ENCODE data around the gene NRROS. TPM values are rescaled to one million over a fixed set of nuclear protein-coding genes. Genes with fewer than 3 reads are reported as not detected.
A peak's percentile ranks its signal among the peaks of the same experiment; 100 is the strongest.

Gene NRROS
- total and polyA plus RNA-seq, 4 experiments from 2014 or later: 4.6 to 20.0 (median 11.9) TPM

GRCh38 chr3:196699749-196700148 is 60.3 kb downstream of the NRROS start:
- Histone ChIP-seq H3K27ac (ENCODE audit: low read depth, low read length) (no peak overlapping the region), H3K36me3 (ENCODE audit: insufficient read depth, low read length) (no peaks in the 10 kb centered on the region), H3K9me3 (ENCODE audit: control insufficient read depth in 1 of 2, low read length in 2 of 2) (no peaks in the 10 kb centered on the region), H3K27me3 (ENCODE audit: insufficient read depth, low read length) (no peaks in the 10 kb centered on the region), H3K4me1 (ENCODE audit: insufficient read depth, low read length) (peaks cover 5% of the 10 kb centered on the region), H3K4me3 (ENCODE audit: low read length in 2 of 2) (no peak overlapping the region)
- peak overlapping the region in 1 of 7 donors; percentile 42 for H3K27ac Mint-ChIP-seq
- POLR2A ChIA-PET (ENCODE audit: partially characterized antibody): no interaction called here
- H3K9me3 Mint-ChIP-seq: no peaks in the 10 kb centered on the region
- intact Hi-C loops (cut with micrococcal nuclease): no loop called here
- CTCF ChIA-PET (ENCODE audit: partially characterized antibody): no interaction called here
- H3K27me3 Mint-ChIP-seq: peaks cover 0 to 1% of the 10 kb centered on the region in 2 donors
- no peaks in the 10 kb centered on the region for H3K4me1 Mint-ChIP-seq
- no peaks in the 10 kb centered on the region for H3K36me3 Mint-ChIP-seq
- DNase-seq: no peak
- H3K4me3 Mint-ChIP-seq: no peak overlapping the region

GRCh38 chr3:196700801-196701200 is 61.3 kb downstream of the NRROS start:
- Histone ChIP-seq H3K4me1 (ENCODE audit: insufficient read depth, low read length) (no peaks in the 10 kb centered on the region), H3K27me3 (ENCODE audit: insufficient read depth, low read length) (no peaks in the 10 kb centered on the region), H3K36me3 (ENCODE audit: insufficient read depth, low read length) (no peaks in the 10 kb centered on the region), H3K4me3 (ENCODE audit: low read length in 2 of 2) (no peak overlapping the region), H3K27ac (ENCODE audit: low read depth, low read length) (no peak overlapping the region), H3K9me3 (ENCODE audit: control insufficient read depth in 1 of 2, low read length in 2 of 2) (no peaks in the 10 kb centered on the region)
- Mint-ChIP-seq H3K27me3 (peaks cover 0 to 1% of the 10 kb centered on the region in 2 donors), H3K9me3 (no peaks in the 10 kb centered on the region), H3K4me1 (no peaks in the 10 kb centered on the region), H3K36me3 (no peaks in the 10 kb centered on the region), H3K27ac (no peak overlapping the region), H3K4me3 (no peak overlapping the region)
- intact Hi-C loops (cut with micrococcal nuclease): no loop called here
- POLR2A ChIA-PET (ENCODE audit: partially characterized antibody): no interaction called here
- no peak for DNase-seq
- CTCF ChIA-PET (ENCODE audit: partially characterized antibody): no interaction called here

DNA sequence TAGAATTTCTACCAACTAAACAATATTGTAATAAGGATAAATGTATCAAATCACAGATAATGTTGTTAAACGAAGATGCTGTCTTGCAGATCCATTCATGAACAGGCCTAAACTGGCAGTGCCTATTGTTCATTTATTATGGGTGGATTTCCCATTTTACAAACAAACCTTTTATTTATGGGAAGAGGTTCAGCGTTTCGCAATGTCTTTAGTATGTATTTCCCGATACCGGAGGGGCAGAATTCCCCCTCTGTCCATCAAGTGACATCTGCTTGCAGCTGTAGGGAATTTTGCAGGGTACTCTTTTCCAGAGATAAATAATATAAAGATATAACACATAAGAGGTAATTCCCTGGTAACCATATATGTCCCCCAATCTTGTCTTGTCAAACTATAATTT is 66.8 kb downstream of the NRROS start:
- ChIA-PET POLR2A (ENCODE audit: partially characterized antibody) (no interaction called here), CTCF (ENCODE audit: partially characterized antibody) (interaction anchor here (1.0 kb wide), 1 partner anchor 36 kb away, joined by 3 read pairs; no protein-coding TSS in a partner anchor)
- no peak overlapping the region for H3K4me3 Mint-ChIP-seq
- H3K27me3 Mint-ChIP-seq: peaks cover 0 to 1% of the 10 kb centered on the region in 2 donors
- no peak for DNase-seq
- no peaks in the 10 kb centered on the region for H3K9me3 ChIP-seq (ENCODE audit: control insufficient read depth in 1 of 2, low read length in 2 of 2)
- intact Hi-C loops (cut with micrococcal nuclease): no loop called here
- peaks cover 0 to 5% of the 10 kb centered on the region in 2 donors for H3K36me3 Mint-ChIP-seq
- no peaks in the 10 kb centered on the region for H3K27me3 ChIP-seq (ENCODE audit: insufficient read depth, low read length)
- H3K4me1 Mint-ChIP-seq: peaks cover 4 to 13% (median 8%) of the 10 kb centered on the region in 4 donors
- no peak overlapping the region for H3K27ac Mint-ChIP-seq
- no peak overlapping the region for H3K4me3 ChIP-seq (ENCODE audit: low read length in 2 of 2)
- no peak overlapping the region for H3K27ac ChIP-seq (ENCODE audit: low read depth, low read length)
- no peaks in the 10 kb centered on the region for H3K36me3 ChIP-seq (ENCODE audit: insufficient read depth, low read length)
- H3K9me3 Mint-ChIP-seq: no peaks in the 10 kb centered on the region
- peaks cover 6% of the 10 kb centered on the region for H3K4me1 ChIP-seq (ENCODE audit: insufficient read depth, low read length)

GRCh38 chr3:196706731-196707130 is 67.2 kb downstream of the NRROS start:
- H3K9me3 Mint-ChIP-seq: no peaks in the 10 kb centered on the region
- ChIA-PET CTCF (ENCODE audit: partially characterized antibody) (interaction anchor here (1.0 to 1.8 kb wide), 5 partner anchors 13 to 97 kb away, joined by 3 to 7 read pairs (median 4); no protein-coding TSS in a partner anchor), POLR2A (ENCODE audit: partially characterized antibody) (no interaction called here)
- Histone ChIP-seq H3K9me3 (ENCODE audit: control insufficient read depth in 1 of 2, low read length in 2 of 2) (no peaks in the 10 kb centered on the region), H3K4me1 (ENCODE audit: insufficient read depth, low read length) (peaks cover 10% of the 10 kb centered on the region), H3K27ac (ENCODE audit: low read depth, low read length) (no peak overlapping the region), H3K27me3 (ENCODE audit: insufficient read depth, low read length) (no peaks in the 10 kb centered on the region), H3K36me3 (ENCODE audit: insufficient read depth, low read length) (no peaks in the 10 kb centered on the region), H3K4me3 (ENCODE audit: low read length in 2 of 2) (no peak overlapping the region)
- H3K4me3 Mint-ChIP-seq: no peak overlapping the region
- peaks cover 0 to 1% of the 10 kb centered on the region in 2 donors for H3K27me3 Mint-ChIP-seq
- DNase-seq: no peak
- H3K4me1 Mint-ChIP-seq: peaks cover 7 to 17% (median 12%) of the 10 kb centered on the region in 4 donors
- peaks cover 2 to 5% of the 10 kb centered on the region in 2 donors for H3K36me3 Mint-ChIP-seq
- intact Hi-C loops (cut with micrococcal nuclease): no loop called here
- H3K27ac Mint-ChIP-seq: peak overlapping the region in 1 of 7 donors; percentile 11

DNA sequence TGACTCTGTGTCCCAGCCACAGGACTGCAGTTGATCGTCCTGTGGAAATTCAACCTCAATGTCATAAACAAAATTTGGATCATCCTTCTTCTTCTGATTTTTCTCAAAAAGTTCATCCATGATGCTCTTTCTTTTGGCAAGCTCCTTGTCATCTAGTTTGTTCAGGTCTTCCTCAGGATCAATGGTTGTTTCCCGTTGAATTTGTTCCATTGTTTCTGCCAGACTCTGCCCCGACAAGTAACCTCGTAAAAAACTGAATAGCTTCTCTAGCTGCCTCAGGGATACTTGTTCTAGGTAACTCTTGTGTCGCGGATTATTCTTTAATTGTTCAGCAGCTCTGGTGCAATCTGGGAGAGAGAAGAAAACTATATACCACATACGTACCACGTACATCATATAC is 68.1 kb downstream of the NRROS start:
- POLR2A ChIA-PET (ENCODE audit: partially characterized antibody): interaction anchor here (2.9 kb wide), 1 partner anchor 33 kb away, joined by 8 read pairs; the partner anchor contains the start of gene PAK2
- H3K4me3 Mint-ChIP-seq: no peak overlapping the region
- Histone ChIP-seq H3K4me3 (ENCODE audit: low read length in 2 of 2) (no peak overlapping the region), H3K9me3 (ENCODE audit: control insufficient read depth in 1 of 2, low read length in 2 of 2) (no peaks in the 10 kb centered on the region), H3K36me3 (ENCODE audit: insufficient read depth, low read length) (no peaks in the 10 kb centered on the region), H3K27ac (ENCODE audit: low read depth, low read length) (no peak overlapping the region), H3K27me3 (ENCODE audit: insufficient read depth, low read length) (no peaks in the 10 kb centered on the region), H3K4me1 (ENCODE audit: insufficient read depth, low read length) (peaks cover 10% of the 10 kb centered on the region)
- CTCF ChIA-PET (ENCODE audit: partially characterized antibody): interaction anchor here (1.0 to 1.8 kb wide), 7 partner anchors 14 to 169 kb away, joined by 3 to 7 read pairs (median 4); no protein-coding TSS in a partner anchor
- H3K9me3 Mint-ChIP-seq: no peaks in the 10 kb centered on the region
- peaks cover 4 to 5% of the 10 kb centered on the region in 2 donors for H3K36me3 Mint-ChIP-seq
- DNase-seq: no peak
- intact Hi-C loops (cut with micrococcal nuclease): no loop called here
- H3K27me3 Mint-ChIP-seq: peaks cover 0 to 1% of the 10 kb centered on the region in 2 donors
- H3K4me1 Mint-ChIP-seq: peaks cover 8 to 18% (median 14%) of the 10 kb centered on the region in 4 donors
- H3K27ac Mint-ChIP-seq: no peak overlapping the region

- CTCF ChIA-PET (ENCODE audit: partially characterized antibody): interaction anchor here (1.4 to 1.8 kb wide), 5 partner anchors 15 to 170 kb away, joined by 3 to 7 read pairs (median 4); no protein-coding TSS in a partner anchor
- Mint-ChIP-seq H3K36me3 (peaks cover 5 to 7% of the 10 kb centered on the region in 2 donors), H3K4me3 (no peak overlapping the region), H3K9me3 (no peaks in the 10 kb centered on the region), H3K4me1 (peaks cover 12 to 26% (median 20%) of the 10 kb centered on the region in 4 donors), H3K27ac (peak overlapping the region in 1 of 7 donors; percentile 29), H3K27me3 (no peaks in the 10 kb centered on the region)
- intact Hi-C loops (cut with micrococcal nuclease): no loop called here
- Histone ChIP-seq H3K4me1 (ENCODE audit: insufficient read depth, low read length) (peaks cover 19% of the 10 kb centered on the region), H3K27ac (ENCODE audit: low read depth, low read length) (no peak overlapping the region), H3K27me3 (ENCODE audit: insufficient read depth, low read length) (no peaks in the 10 kb centered on the region), H3K36me3 (ENCODE audit: insufficient read depth, low read length) (no peaks in the 10 kb centered on the region), H3K4me3 (ENCODE audit: low read length in 2 of 2) (no peak overlapping the region), H3K9me3 (ENCODE audit: control insufficient read depth in 1 of 2, low read length in 2 of 2) (no peaks in the 10 kb centered on the region)
- POLR2A ChIA-PET (ENCODE audit: partially characterized antibody): interaction anchor here (1.4 to 2.9 kb wide), 3 partner anchors 32 to 159 kb away, joined by 3 to 8 read pairs (median 4); partner anchors contain the start of genes PAK2 and SENP5
- DNase-seq: no peak
These were observed 69.0 kb downstream of the NRROS start for GRCh38 chr3:196708467-196708866.
